ENCODE data around the gene SND1. TPM values are rescaled to one million over a fixed set of nuclear protein-coding genes. Genes with fewer than 3 reads are reported as not detected.

The SND1 gene
- total RNA-seq, 1 experiment from 2014 or later: 139 TPM

- no peaks in the 10 kb centered on the region for H3K9me2 ChIP-seq (replicated peaks; ENCODE audit: low read length)
Observed at GRCh38 chr7:128081351-128081750, 429.4 kb downstream of the SND1 start.

GRCh38 chr7:128081808-128082207 is 429.8 kb downstream of the SND1 start:
- Histone ChIP-seq H3K4me3 (ENCODE audit: low read length) (no peak overlapping the region), H3K9me2 (replicated peaks; ENCODE audit: low read length) (no peaks in the 10 kb centered on the region), H3K27ac (ENCODE audit: low read length) (no peak overlapping the region), H3K79me2 (ENCODE audit: low read length) (no peaks in the 10 kb centered on the region), H4K20me1 (ENCODE audit: low read length) (no peaks in the 10 kb centered on the region), H3K4me2 (ENCODE audit: low read length) (no peak overlapping the region), H3K9me3 (ENCODE audit: low read length) (no peaks in the 10 kb centered on the region), H3K36me3 (ENCODE audit: low read depth, low read length) (no peaks in the 10 kb centered on the region), H3F3A (ENCODE audit: low read length, unreplicated experiment) (no peaks in the 10 kb centered on the region), H3K27me3 (ENCODE audit: low read length) (no peaks in the 10 kb centered on the region), H3K9ac (ENCODE audit: low read length) (no peak overlapping the region), H3K4me1 (ENCODE audit: insufficient read depth, low read length) (no peaks in the 10 kb centered on the region), H2AFZ (ENCODE audit: low read length) (no peak overlapping the region)
- BruUV-seq (replicated peaks): no TSS peak
- intact Hi-C loops (cut with micrococcal nuclease): no loop called here
- ChIA-PET POLR2A (ENCODE audit: unreplicated experiment) (interaction anchor here (0.6 kb wide), 1 partner anchor 385 kb away, joined by 3 read pairs; no protein-coding TSS in a partner anchor), CTCF (no interaction called here)
- no peak for DNase-seq
- ATAC-seq: no peak
- no peak for TF ChIP-seq EZH2 (IDR thresholded peaks at IDR 0.05; ENCODE audit: low read length, unreplicated experiment)
- TF ChIP-seq CTCF (conservative IDR thresholded peaks at IDR 0.05; ENCODE audit: low read depth, low read length): no peak
- no peak for TF ChIP-seq EZH2phosphoT487 (IDR thresholded peaks at IDR 0.05; ENCODE audit: borderline replicate concordance, low read length)

More at GRCh38 chr7:128081351-128081750, 429.4 kb downstream of the SND1 start:
- H3K79me2 ChIP-seq (ENCODE audit: low read length): no peaks in the 10 kb centered on the region
- H3K27me3 ChIP-seq (ENCODE audit: low read length): no peaks in the 10 kb centered on the region
- CTCF ChIA-PET: no interaction called here
- intact Hi-C loops (cut with micrococcal nuclease): no loop called here
- H4K20me1 ChIP-seq (ENCODE audit: low read length): no peaks in the 10 kb centered on the region
- H3F3A ChIP-seq (ENCODE audit: low read length, unreplicated experiment): no peaks in the 10 kb centered on the region
- ATAC-seq: no peak
- H3K36me3 ChIP-seq (ENCODE audit: low read depth, low read length): no peaks in the 10 kb centered on the region
- H3K4me1 ChIP-seq (ENCODE audit: insufficient read depth, low read length): no peaks in the 10 kb centered on the region
- TF ChIP-seq EZH2phosphoT487 (IDR thresholded peaks at IDR 0.05; ENCODE audit: borderline replicate concordance, low read length): no peak
- no peak for TF ChIP-seq EZH2 (IDR thresholded peaks at IDR 0.05; ENCODE audit: low read length, unreplicated experiment)
- TF ChIP-seq CTCF (conservative IDR thresholded peaks at IDR 0.05; ENCODE audit: low read depth, low read length): no peak
- no peak overlapping the region for H2AFZ ChIP-seq (ENCODE audit: low read length)
- H3K9me3 ChIP-seq (ENCODE audit: low read length): no peaks in the 10 kb centered on the region
- BruUV-seq (replicated peaks): no TSS peak
- H3K4me3 ChIP-seq (ENCODE audit: low read length): no peak overlapping the region
- H3K4me2 ChIP-seq (ENCODE audit: low read length): no peak overlapping the region
- no peak overlapping the region for H3K9ac ChIP-seq (ENCODE audit: low read length)
- POLR2A ChIA-PET (ENCODE audit: unreplicated experiment): interaction anchor here (0.6 kb wide), 1 partner anchor 385 kb away, joined by 3 read pairs; no protein-coding TSS in a partner anchor
- no peak for DNase-seq
- no peak overlapping the region for H3K27ac ChIP-seq (ENCODE audit: low read length)

- H3K27me3 ChIP-seq (ENCODE audit: low read length): no peaks in the 10 kb centered on the region
- H3K36me3 ChIP-seq (ENCODE audit: low read depth, low read length): no peaks in the 10 kb centered on the region
- H3K27ac ChIP-seq (ENCODE audit: low read length): no peak overlapping the region
- H3K9me3 ChIP-seq (ENCODE audit: low read length): no peaks in the 10 kb centered on the region
- BruUV-seq (replicated peaks): no TSS peak
- no peaks in the 10 kb centered on the region for H3K9me2 ChIP-seq (replicated peaks; ENCODE audit: low read length)
- H3K9ac ChIP-seq (ENCODE audit: low read length): no peak overlapping the region
- no peaks in the 10 kb centered on the region for H3K79me2 ChIP-seq (ENCODE audit: low read length)
- H3K4me3 ChIP-seq (ENCODE audit: low read length): no peak overlapping the region
- H3K4me2 ChIP-seq (ENCODE audit: low read length): no peak overlapping the region
- H3K4me1 ChIP-seq (ENCODE audit: insufficient read depth, low read length): no peaks in the 10 kb centered on the region
- no peak for ATAC-seq
- H3F3A ChIP-seq (ENCODE audit: low read length, unreplicated experiment): no peaks in the 10 kb centered on the region
- ChIA-PET POLR2A (ENCODE audit: unreplicated experiment) (no interaction called here), CTCF (no interaction called here)
- DNase-seq: no peak
- no peak for TF ChIP-seq EZH2phosphoT487 (IDR thresholded peaks at IDR 0.05; ENCODE audit: borderline replicate concordance, low read length)
- no peak overlapping the region for H2AFZ ChIP-seq (ENCODE audit: low read length)
- intact Hi-C loops (cut with micrococcal nuclease): no loop called here
- no peaks in the 10 kb centered on the region for H4K20me1 ChIP-seq (ENCODE audit: low read length)
Observed at GRCh38 chr7:128082431-128082830, 430.4 kb downstream of the SND1 start.

All from PC-3 (cell line).